NCI-H1417 treated with DMSO at 0.1 percent for 48 hours (cell line): ENCODE results near the gene CYP26A1.

Experiments used
- DNase-seq: peaks from one replicate; lab custom pipeline; 2025; lab: John Stamatoyannopoulos, UW

CYP26A1 gene, protein sequence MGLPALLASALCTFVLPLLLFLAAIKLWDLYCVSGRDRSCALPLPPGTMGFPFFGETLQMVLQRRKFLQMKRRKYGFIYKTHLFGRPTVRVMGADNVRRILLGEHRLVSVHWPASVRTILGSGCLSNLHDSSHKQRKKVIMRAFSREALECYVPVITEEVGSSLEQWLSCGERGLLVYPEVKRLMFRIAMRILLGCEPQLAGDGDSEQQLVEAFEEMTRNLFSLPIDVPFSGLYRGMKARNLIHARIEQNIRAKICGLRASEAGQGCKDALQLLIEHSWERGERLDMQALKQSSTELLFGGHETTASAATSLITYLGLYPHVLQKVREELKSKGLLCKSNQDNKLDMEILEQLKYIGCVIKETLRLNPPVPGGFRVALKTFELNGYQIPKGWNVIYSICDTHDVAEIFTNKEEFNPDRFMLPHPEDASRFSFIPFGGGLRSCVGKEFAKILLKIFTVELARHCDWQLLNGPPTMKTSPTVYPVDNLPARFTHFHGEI

DNA sequence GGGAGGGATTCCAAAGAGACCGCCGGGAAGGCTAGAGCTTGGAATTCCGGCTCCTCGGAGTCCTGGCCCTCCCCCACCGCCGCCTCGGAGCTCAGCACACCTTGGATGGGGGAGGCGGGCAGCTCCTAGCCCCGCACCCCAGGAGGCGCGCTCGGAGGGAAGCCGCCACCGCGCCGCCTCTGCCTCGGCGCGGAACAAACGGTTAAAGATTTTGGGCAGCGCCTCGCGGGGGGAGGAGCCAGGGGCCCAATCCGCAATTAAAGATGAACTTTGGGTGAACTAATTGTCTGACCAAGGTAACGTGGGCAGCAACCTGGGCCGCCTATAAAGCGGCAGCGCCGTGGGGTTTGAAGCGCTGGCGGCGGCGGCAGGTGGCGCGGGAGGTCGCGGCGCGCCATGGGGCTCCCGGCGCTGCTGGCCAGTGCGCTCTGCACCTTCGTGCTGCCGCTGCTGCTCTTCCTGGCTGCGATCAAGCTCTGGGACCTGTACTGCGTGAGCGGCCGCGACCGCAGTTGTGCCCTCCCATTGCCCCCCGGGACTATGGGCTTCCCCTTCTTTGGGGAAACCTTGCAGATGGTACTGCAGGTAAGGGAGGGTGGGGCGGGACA lies at the start of gene CYP26A1:
TSS of gene CYP26A1 (plus strand) at position 355 of the 608 bp plus-strand sequence. CDS start at position 397, 42 bp downstream.
- no peak for DNase-seq

DNA sequence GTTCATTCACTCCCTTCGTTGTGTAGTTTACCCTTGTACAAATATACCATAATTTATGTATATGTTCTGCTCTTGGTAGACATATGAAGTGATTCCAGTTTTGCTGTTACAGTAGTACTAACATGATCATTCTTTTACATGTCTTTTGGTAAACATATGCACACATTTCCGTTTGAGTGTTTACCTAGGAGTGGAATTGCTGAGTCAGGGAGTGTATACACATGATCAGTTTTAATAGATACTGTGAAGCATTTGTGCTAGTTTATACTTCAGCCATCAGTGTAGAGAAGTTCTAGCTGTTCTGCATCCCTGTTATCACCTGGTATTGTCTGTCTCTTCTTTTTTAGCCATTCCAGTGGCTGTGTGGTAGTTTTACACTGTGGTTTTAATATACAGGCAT lies 47.6 kb upstream of the CYP26A1 start:
- DNase-seq: no peak

DNA sequence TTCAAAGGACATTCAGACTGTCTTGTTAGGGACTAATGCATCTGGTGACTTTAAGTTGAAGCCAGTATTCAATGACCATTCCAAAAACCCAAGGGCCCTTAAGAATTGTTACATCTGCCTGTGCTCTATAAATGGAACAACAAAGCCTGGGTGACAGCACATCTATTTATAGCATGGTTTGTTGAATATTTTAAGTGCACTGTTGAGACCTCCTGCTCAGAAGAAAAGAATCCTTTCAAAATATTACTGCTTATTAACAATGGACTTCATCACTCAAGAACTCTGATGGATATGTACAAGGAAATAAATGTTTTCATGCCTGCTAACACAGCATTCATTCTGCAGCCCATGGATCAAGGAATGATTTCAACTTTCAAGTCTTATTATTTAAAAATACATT lies 46.2 kb upstream of the CYP26A1 start:
- DNase-seq: no peak

DNA sequence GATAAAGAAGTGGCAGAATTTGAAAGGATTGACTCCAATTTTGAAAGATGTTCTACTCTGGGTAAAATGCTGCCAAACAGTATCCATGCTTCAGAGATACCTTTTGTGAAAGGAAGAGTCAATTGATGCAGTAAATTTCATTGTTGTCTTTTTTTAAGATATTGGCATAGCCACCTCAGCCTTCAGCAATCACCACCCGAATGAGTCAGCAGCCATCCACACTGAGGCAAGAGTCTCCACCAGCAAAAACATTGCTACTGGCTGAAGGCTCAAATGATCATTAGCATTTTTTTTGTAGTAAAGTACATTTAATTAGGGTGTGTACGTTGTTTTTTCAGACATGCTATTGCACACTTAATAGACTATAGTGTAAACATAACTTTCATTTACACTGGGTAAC lies 44.8 kb upstream of the CYP26A1 start:
- no peak for DNase-seq

DNA sequence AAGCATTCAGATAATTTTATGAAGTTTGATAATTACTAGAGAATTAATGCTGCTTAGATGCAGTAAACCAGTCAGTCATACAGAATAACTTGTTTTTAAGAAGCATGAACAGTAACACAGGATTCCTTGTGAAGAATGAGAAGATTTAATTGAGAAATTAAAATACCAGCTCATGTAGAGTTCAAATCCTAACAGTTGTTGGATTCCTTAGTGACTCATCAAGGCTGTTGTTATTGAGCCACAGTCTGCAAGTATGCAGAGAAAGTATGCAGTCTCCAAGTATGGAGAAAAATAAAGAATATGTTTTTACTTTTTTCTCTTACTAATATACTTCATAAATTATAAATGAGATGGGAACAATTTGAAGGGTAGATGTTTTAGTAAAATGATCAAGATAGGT lies 43.3 kb upstream of the CYP26A1 start:
- no peak for DNase-seq

DNA sequence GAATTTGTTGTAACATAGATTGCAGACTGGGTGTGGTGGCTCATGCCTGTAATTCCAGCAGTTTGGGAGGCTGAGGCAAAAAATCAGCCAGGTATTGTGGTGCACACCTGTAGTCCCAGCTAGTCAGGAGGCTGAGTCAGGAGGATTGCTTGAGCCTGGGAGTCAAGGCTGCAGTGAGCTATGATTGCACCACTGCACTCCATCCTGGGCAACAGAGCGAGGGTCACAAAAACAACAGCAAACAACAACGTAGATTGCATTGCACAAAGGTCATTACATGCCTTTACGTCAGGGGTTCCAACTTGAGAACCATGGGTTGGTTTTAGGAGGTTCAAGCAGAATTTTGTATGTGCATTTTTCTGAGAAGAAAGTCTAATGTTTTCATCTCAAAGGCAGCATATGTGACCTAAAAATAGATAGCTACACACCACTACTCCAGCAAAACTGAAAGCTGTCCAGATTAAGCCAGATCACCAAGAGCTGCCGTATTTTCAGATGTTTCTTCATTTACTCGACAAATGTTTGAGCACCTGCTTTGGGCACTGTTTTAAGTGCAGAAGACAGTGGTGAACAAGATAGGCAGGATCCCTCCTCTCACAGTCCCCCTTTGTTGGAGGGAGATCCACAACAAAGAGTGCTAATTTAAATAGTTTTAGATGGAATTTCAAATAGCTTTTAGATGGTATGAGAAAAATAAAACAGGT lies 41.4 kb upstream of the CYP26A1 start:
- no peak for DNase-seq

DNA sequence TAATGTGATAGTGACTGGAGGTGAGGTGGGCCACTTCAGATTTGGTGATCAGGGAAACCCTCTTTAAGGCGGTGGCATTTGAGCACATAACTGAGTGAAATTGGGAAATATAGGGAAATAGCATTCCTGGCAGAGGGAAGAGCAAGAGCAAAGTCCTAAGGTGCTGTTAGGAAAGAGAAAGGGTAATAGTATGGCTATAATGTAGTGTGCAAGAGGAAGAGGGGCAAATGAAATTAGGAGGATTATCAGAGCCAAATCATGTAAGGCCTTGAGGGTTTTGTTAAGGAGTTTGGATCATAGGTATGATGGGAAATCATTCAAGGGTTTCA lies 40.9 kb upstream of the CYP26A1 start:
- DNase-seq: no peak

DNA sequence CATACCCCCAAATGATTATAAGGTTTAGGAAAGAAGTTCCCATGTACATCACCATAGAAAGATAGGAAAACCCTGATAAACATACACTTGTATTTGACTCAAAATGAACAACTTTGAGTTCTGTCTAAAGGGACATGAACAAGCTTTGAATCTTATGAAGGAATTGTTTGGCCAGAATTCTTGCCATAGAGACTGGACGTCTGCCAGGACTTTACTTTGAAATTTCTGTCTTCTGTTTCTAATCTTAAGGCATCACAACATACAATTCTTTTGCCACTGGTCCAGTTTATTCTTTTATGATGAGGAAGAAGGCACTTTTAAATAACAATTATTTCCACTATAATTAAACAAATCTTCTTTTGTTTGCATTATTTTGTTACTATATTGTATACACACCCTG lies 39.3 kb upstream of the CYP26A1 start:
- DNase-seq: no peak

DNA sequence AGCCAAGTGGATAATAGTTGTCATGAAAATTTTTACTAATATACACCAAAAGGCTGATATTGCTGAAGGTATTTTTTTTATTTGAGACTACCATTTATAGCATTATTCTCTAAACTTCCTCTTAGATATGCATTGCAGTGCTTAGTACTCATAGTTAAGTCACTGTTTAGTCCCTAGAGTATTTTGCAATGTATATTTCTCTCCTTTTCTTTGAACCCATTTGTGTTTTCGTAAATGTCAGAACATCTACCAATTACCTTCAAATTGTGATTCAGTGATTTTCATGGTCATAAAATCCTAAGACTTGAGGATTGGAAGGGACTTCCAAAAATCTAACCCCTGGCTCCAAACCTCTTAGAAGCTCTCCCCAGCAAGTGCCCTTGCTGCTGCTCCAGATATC lies 34.6 kb upstream of the CYP26A1 start:
- no peak for DNase-seq

DNA sequence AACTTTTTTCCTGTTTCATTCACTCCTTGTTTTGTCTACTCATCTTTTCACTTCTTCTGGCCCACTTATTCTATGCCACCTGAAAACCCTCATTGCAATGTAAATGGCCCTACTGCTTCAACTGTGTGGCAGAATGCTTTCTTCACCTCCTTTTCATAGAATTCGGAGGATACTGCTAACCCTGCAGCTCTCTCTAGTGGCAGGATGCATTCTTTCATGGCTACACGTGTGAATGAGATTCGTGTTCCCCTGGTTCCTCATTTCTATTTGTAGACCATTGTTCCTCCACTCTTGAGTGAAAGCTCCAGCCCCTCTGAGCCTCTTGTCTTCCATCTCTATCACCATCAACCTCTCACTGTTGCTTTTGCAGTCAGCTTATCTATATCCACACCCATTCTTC lies 34.0 kb upstream of the CYP26A1 start:
- DNase-seq: no peak

DNA sequence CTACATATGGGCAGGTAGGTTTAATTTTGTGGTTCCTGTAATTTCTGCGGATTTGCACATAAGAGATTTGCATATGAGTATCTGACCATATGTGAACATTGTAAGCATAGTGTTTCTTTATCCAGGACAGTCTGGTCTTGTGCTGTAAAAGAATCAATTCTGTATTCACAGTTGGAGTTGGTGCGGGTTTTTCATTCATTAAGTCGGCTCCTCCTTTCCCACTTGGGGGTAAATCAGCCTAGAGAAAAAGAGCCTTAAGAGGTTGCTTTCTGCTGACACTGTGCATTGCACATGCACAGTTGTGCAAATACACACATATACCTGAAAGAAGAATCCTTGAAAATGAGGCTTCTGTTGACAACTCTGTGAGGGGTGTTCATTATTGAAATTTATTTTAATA lies 19.2 kb upstream of the CYP26A1 start:
- no peak for DNase-seq

DNA sequence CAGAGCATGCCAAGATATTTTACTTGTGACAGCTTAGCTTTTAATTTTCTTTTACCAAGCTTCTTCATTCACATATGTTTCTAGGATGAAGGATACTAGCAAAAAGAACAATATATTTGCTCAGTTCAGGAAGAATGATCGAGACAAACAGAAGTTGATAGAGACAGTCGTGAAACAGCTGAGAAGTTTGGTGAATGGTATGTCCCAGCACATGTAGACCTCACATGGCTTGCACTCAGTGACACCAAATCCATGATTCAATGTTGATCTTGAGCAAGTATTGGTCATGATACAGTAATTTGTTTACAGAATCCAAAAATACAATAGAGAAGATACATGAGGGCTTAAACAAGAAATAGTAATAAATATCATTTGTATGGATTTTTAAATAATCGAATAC lies 15.6 kb upstream of the CYP26A1 start:
- no peak for DNase-seq

DNA sequence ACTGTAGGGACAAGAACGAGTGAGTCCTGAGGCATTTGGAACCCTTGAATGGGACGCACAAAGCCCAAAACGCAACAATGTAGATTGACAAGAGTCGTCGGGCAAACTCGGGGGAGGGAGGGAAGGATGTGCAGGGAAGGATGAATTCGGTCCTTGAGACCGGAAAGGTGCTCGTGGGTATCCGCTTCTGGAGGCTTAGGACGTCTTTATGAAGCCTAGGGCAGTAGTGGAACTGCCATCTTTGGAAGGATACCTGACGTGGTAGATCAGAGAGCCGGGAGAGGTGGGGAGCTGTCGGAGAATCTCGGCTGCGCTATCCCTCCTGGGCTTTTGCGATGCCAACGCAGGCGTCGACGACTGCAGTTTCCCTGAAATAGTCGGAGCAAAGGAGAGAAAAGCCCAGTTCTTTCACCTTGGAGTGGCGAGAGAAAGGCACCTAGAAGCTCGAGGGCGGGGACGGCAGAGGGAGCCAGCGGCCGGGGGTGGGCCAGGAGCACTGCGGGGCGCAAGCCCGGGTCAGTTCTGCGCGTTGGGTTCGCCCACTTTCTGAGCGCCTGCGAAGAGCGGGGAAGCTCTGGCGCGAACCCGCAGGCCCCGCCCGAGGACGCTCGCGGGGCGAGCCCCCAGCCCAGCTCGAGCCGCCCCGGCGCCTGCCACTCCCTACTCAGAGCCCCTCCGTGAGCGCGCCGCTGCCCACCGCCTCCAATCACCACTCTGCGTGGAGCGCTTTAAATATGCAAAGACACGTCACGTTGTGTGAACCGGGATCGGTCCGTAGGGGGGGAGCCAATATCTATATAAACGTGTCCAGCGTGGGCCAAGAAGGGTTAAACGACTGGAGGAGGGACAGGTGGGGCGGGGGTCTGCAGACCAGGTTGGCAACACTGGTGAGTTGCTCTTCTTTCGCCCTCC lies 13.5 kb upstream of the CYP26A1 start, which contains the start of gene CYP26C1:
TSS of gene CYP26C1 (plus strand) at position 824 of the 912 bp plus-strand sequence. CDS start 466 bp downstream, outside the sequence.
- no peak for DNase-seq

DNA sequence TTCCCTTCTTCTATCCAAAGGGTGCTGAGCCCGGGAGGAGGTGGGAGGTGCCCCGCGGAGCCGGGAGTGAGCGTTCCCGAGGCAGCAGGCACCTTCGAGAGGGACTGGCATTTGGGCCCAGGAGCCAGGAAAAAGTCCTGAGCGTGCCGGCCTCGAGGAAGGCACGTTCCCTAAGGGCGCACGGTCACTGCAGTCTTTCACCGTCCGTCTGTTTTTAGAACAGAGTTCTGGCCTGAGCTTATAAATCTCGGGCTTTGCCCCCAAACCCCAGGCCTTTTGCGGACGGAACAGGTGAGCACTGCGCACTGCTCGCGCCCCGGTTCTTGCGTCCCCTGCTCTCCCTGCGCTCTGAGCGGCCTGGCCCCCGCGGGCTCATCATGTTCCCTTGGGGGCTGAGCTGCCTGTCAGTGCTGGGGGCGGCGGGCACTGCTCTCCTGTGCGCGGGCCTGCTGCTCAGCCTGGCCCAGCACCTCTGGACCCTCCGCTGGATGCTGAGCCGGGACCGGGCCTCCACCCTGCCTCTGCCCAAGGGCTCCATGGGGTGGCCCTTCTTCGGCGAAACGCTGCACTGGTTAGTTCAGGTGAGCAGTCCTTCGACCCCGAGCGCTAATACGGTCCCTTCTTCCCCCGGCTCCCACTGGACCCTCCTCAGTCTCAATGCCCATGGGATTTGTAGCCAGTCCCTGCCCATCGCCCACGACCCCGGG lies 12.7 kb upstream of the CYP26A1 start:
- DNase-seq: no peak

DNA sequence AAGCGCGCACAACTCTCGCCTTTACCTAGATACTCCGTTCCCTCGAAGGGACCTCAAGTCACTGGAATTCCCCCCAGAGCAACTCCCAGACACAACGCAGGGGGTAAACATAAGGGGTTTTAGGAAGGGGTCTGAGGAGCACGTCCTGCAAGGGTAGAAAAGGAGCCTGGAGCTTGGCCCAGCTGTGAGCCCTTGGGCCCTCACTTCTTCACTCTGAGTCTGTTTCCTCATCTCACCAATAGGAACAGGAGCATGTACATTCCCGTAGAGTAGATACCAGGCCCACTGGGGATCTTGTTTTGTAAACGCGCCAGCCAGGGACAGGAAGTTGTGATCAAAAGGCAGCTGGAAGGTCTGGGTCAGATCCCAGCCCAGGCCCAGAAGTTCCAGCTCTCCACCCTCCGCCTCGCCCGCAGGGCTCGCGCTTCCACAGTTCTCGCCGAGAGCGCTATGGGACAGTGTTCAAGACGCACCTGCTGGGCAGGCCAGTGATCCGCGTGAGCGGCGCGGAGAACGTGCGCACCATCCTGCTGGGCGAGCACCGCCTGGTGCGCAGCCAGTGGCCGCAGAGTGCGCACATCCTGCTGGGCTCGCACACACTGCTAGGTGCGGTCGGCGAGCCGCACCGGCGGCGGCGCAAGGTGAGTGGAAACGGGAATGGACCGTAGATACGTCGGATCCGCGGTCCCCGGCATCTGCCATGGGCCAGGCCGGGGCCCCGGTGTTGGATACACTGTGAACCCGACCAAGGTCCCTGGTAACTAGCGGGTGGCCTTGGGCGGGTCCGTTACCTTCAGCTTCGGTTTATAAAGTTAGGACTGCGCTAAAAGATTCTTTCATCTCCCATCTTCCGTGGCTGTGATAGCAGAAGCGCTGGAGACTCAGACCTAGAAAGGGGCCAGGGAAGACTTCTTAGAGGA lies 11.8 kb upstream of the CYP26A1 start:
- DNase-seq: no peak

DNA sequence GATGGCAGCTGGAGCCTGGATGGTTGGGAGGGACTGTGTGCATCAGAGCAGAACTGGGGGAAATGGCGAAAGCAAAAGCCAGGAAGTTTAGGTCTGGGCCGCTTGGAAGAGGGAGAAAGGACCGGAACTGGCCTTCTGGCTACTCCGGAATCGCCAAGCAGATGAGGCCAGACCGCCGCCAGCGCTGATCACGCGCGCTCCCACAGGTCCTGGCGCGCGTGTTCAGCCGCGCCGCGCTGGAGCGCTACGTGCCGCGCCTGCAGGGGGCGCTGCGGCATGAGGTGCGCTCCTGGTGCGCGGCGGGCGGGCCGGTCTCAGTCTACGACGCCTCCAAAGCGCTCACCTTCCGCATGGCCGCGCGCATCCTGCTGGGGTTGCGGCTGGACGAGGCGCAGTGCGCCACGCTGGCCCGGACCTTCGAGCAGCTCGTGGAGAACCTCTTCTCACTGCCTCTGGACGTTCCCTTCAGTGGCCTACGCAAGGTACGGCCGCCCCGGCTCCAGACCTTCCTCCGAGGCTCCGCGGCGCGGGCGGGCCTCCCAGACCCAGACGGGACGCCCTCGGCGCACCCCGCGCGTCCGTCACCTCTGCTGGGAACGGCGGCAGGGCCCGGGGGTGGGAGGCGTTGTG lies 11.1 kb upstream of the CYP26A1 start:
- no peak for DNase-seq

DNA sequence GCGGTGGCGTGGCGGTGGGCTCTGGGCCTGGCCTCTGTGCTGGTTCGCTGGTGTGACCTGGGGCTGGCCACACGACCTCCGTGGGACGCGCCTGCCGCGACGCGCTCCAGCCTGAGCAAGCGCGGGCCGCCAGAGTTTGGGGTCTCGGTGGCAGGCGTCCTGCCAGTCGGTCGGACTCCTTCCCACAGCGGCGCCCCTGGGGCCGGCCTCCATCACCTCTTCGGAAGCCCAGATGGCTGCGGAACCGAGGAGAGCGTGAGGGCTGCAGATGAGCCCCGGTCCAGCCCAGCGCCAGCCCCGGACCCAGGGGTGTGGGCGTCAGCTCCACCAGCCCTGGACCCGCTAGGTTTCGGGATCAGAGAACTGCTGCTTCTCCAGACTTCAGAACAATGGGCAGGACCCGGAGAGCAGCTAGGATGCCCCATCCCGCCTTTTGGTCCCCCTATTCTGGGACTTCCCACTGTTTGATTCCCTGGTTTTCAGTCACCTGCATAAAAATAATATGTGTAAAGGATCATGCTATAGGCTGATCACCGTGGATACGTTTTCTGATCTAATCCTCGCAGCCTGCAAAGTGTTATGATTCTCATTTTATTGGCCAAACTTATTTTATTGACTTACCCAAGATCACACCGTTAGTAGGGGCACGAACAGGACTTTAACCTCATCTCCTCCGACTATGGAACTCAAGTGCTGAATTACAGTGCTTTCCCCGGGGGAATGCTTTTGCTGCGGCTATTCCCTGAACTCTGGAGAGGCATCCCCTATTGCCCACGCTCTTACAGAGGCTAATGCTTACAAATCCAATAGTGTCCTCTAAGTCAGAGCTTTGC lies 10.3 kb upstream of the CYP26A1 start:
- DNase-seq: no peak

DNA sequence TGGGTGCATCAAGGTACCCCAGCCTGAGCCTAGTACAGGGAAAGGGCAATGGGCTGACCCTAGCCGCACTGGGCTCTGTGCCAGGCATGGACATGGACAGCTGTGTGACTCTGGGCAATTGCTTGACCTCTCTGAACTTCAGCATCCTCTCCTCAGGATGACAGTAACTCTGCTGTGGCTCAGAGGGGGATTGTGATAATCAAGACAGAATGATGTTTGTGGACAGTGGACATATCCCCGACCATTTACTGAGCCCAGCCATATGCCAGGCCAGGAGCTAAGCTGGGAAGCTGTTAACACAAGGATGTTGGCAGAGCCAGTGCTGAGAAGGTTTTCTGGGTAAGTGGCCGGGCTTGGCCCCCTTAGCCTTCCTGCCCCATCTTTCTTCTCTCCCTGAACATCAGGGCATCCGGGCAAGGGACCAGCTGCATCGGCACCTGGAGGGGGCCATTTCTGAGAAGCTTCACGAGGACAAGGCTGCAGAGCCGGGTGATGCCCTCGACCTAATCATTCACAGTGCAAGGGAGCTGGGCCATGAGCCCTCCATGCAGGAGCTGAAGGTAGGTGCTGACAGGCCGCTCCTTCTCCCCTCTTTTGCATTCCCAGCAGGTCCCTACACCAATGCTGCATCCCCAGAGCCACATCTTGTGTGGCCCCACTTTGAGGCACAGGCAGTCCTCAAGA lies 9.6 kb upstream of the CYP26A1 start:
- no peak for DNase-seq
